Measurements from ENCODE around the gene MYO9A.
"Not testable (repeated sequence)": the region's sequence is repeated elsewhere in the genome, so short reads cannot be mapped to it uniquely, and the experiment has no call there.

MYO9A gene

GRCh38 chr15:72110355-72110754, 7.6 kb downstream of the MYO9A start:
- Histone ChIP-seq H3K4me2 (ENCODE audit: low read length) (no peak overlapping the region), H3K79me2 (ENCODE audit: control insufficient read depth, insufficient read depth, low read length) (no peaks in the 10 kb centered on the region), H3K9ac (ENCODE audit: low read length) (no peak overlapping the region), H2BK120ac (ENCODE audit: low read depth, low read length) (no peak overlapping the region), H3K4me3 (ENCODE audit: low read length) (no peak overlapping the region), H4K5ac (ENCODE audit: low read length) (no peak overlapping the region), H3K27me3 (ENCODE audit: insufficient read depth, low read length, poor library complexity) (no peaks in the 10 kb centered on the region), H2AK5ac (ENCODE audit: low read length) (no peak overlapping the region), H4K8ac (ENCODE audit: low read depth, low read length) (no peak overlapping the region), H3K18ac (ENCODE audit: low read length) (no peak overlapping the region), H3K4ac (ENCODE audit: low read depth, low read length) (no peak overlapping the region), H3K4me1 (ENCODE audit: control insufficient read depth, low read depth, low read length) (no peaks in the 10 kb centered on the region), H2BK15ac (replicated peaks; ENCODE audit: low read depth) (no peak overlapping the region), H3K56ac (ENCODE audit: low read length) (no peak overlapping the region), H3K36me3 (ENCODE audit: control insufficient read depth, insufficient read depth, low read length) (no peaks in the 10 kb centered on the region), H3K23ac (ENCODE audit: low read length) (no peak overlapping the region), H3K27ac (ENCODE audit: low read depth, low read length) (no peak overlapping the region), H3K79me1 (ENCODE audit: low read length) (peaks cover 3% of the 10 kb centered on the region), H2BK5ac (ENCODE audit: low read length) (no peak overlapping the region)
- WGBS (ENCODE audit: extremely low coverage, insufficient coverage, low lambda C conversion rate): no CpG with 5 or more reads among the region's 3 CpGs
- no peak for DNase-seq

GRCh38 chr15:72106068-72106467, 11.9 kb downstream of the MYO9A start:
- no peaks in the 10 kb centered on the region for H3K79me2 ChIP-seq (ENCODE audit: control insufficient read depth, insufficient read depth, low read length)
- no peaks in the 10 kb centered on the region for H3K27me3 ChIP-seq (ENCODE audit: insufficient read depth, low read length, poor library complexity)
- no peak overlapping the region for H3K23ac ChIP-seq (ENCODE audit: low read length)
- no peak for DNase-seq
- H4K5ac ChIP-seq (ENCODE audit: low read length): no peak overlapping the region
- H3K9ac ChIP-seq (ENCODE audit: low read length): no peak overlapping the region
- no peak overlapping the region for H3K56ac ChIP-seq (ENCODE audit: low read length)
- no peaks in the 10 kb centered on the region for H3K36me3 ChIP-seq (ENCODE audit: control insufficient read depth, insufficient read depth, low read length)
- H3K4me2 ChIP-seq (ENCODE audit: low read length): no peak overlapping the region
- WGBS (ENCODE audit: extremely low coverage, insufficient coverage, low lambda C conversion rate): 100% methylated on average over 1 of the region's 2 CpGs
- H3K18ac ChIP-seq (ENCODE audit: low read length): no peak overlapping the region
- no peak overlapping the region for H3K4me3 ChIP-seq (ENCODE audit: low read length)
- H2BK15ac ChIP-seq (replicated peaks; ENCODE audit: low read depth): no peak overlapping the region
- H3K4ac ChIP-seq (ENCODE audit: low read depth, low read length): no peak overlapping the region
- no peaks in the 10 kb centered on the region for H3K4me1 ChIP-seq (ENCODE audit: control insufficient read depth, low read depth, low read length)
- no peak overlapping the region for H2BK120ac ChIP-seq (ENCODE audit: low read depth, low read length)
- H2AK5ac ChIP-seq (ENCODE audit: low read length): no peak overlapping the region
- no peak overlapping the region for H3K27ac ChIP-seq (ENCODE audit: low read depth, low read length)
- no peak overlapping the region for H2BK5ac ChIP-seq (ENCODE audit: low read length)
- H3K79me1 ChIP-seq (ENCODE audit: low read length): no peaks in the 10 kb centered on the region
- no peak overlapping the region for H4K8ac ChIP-seq (ENCODE audit: low read depth, low read length)

GRCh38 chr15:72105111-72105510, 12.8 kb downstream of the MYO9A start:
- Histone ChIP-seq H3K56ac (ENCODE audit: low read length) (no peak overlapping the region), H4K5ac (ENCODE audit: low read length) (no peak overlapping the region), H3K27ac (ENCODE audit: low read depth, low read length) (no peak overlapping the region), H3K23ac (ENCODE audit: low read length) (no peak overlapping the region), H3K4me2 (ENCODE audit: low read length) (no peak overlapping the region), H3K4me3 (ENCODE audit: low read length) (no peak overlapping the region), H3K4ac (ENCODE audit: low read depth, low read length) (no peak overlapping the region), H3K79me1 (ENCODE audit: low read length) (no peaks in the 10 kb centered on the region), H3K18ac (ENCODE audit: low read length) (no peak overlapping the region), H3K79me2 (ENCODE audit: control insufficient read depth, insufficient read depth, low read length) (no peaks in the 10 kb centered on the region), H3K36me3 (ENCODE audit: control insufficient read depth, insufficient read depth, low read length) (no peaks in the 10 kb centered on the region), H3K27me3 (ENCODE audit: insufficient read depth, low read length, poor library complexity) (no peaks in the 10 kb centered on the region), H2AK5ac (ENCODE audit: low read length) (no peak overlapping the region), H2BK15ac (replicated peaks; ENCODE audit: low read depth) (no peak overlapping the region), H2BK5ac (ENCODE audit: low read length) (no peak overlapping the region), H3K9ac (ENCODE audit: low read length) (no peak overlapping the region), H3K4me1 (ENCODE audit: control insufficient read depth, low read depth, low read length) (no peaks in the 10 kb centered on the region), H2BK120ac (ENCODE audit: low read depth, low read length) (no peak overlapping the region), H4K8ac (ENCODE audit: low read depth, low read length) (no peak overlapping the region)
- no peak for DNase-seq
- WGBS (ENCODE audit: extremely low coverage, insufficient coverage, low lambda C conversion rate): no CpG with 5 or more reads among the region's 3 CpGs

GRCh38 chr15:72100551-72100950, 17.4 kb downstream of the MYO9A start:
- H3K23ac ChIP-seq (ENCODE audit: low read length); H2AK5ac ChIP-seq (ENCODE audit: low read length); H3K4me3 ChIP-seq (ENCODE audit: low read length); H3K79me2 ChIP-seq (ENCODE audit: control insufficient read depth, insufficient read depth, low read length); H4K5ac ChIP-seq (ENCODE audit: low read length); H3K27me3 ChIP-seq (ENCODE audit: insufficient read depth, low read length, poor library complexity); H3K56ac ChIP-seq (ENCODE audit: low read length); H2BK120ac ChIP-seq (ENCODE audit: low read depth, low read length); DNase-seq; H3K27ac ChIP-seq (ENCODE audit: low read depth, low read length); H3K4me1 ChIP-seq (ENCODE audit: control insufficient read depth, low read depth, low read length); H3K79me1 ChIP-seq (ENCODE audit: low read length); H2BK15ac ChIP-seq (replicated peaks; ENCODE audit: low read depth); H3K36me3 ChIP-seq (ENCODE audit: control insufficient read depth, insufficient read depth, low read length); H3K4me2 ChIP-seq (ENCODE audit: low read length); H4K8ac ChIP-seq (ENCODE audit: low read depth, low read length); H3K4ac ChIP-seq (ENCODE audit: low read depth, low read length); H3K18ac ChIP-seq (ENCODE audit: low read length); H3K9ac ChIP-seq (ENCODE audit: low read length); H2BK5ac ChIP-seq (ENCODE audit: low read length): not testable (repeated sequence)
- WGBS (ENCODE audit: extremely low coverage, insufficient coverage, low lambda C conversion rate): no CpG with 5 or more reads among the region's 33 CpGs

- no peak overlapping the region for H3K27ac ChIP-seq (ENCODE audit: low read depth, low read length)
- H3K4me1 ChIP-seq (ENCODE audit: control insufficient read depth, low read depth, low read length): no peaks in the 10 kb centered on the region
- no peak overlapping the region for H2AK5ac ChIP-seq (ENCODE audit: low read length)
- H3K18ac ChIP-seq (ENCODE audit: low read length): no peak overlapping the region
- WGBS (ENCODE audit: extremely low coverage, insufficient coverage, low lambda C conversion rate): no CpG with 5 or more reads among the region's 4 CpGs
- H3K56ac ChIP-seq (ENCODE audit: low read length): no peak overlapping the region
- H3K27me3 ChIP-seq (ENCODE audit: insufficient read depth, low read length, poor library complexity): no peaks in the 10 kb centered on the region
- H4K5ac ChIP-seq (ENCODE audit: low read length): no peak overlapping the region
- no peak overlapping the region for H3K4me2 ChIP-seq (ENCODE audit: low read length)
- no peak overlapping the region for H3K9ac ChIP-seq (ENCODE audit: low read length)
- H3K36me3 ChIP-seq (ENCODE audit: control insufficient read depth, insufficient read depth, low read length): no peaks in the 10 kb centered on the region
- no peak overlapping the region for H4K8ac ChIP-seq (ENCODE audit: low read depth, low read length)
- no peak overlapping the region for H2BK15ac ChIP-seq (replicated peaks; ENCODE audit: low read depth)
- H3K23ac ChIP-seq (ENCODE audit: low read length): no peak overlapping the region
- no peaks in the 10 kb centered on the region for H3K79me1 ChIP-seq (ENCODE audit: low read length)
- no peak overlapping the region for H3K4me3 ChIP-seq (ENCODE audit: low read length)
- no peaks in the 10 kb centered on the region for H3K79me2 ChIP-seq (ENCODE audit: control insufficient read depth, insufficient read depth, low read length)
- H3K4ac ChIP-seq (ENCODE audit: low read depth, low read length): no peak overlapping the region
- H2BK120ac ChIP-seq (ENCODE audit: low read depth, low read length): no peak overlapping the region
- no peak overlapping the region for H2BK5ac ChIP-seq (ENCODE audit: low read length)
- DNase-seq: no peak
Observed at GRCh38 chr15:72099155-72099554, 18.8 kb downstream of the MYO9A start.

- no peak overlapping the region for H3K9ac ChIP-seq (ENCODE audit: low read length)
- no peak overlapping the region for H3K4me3 ChIP-seq (ENCODE audit: low read length)
- H3K4me2 ChIP-seq (ENCODE audit: low read length): no peak overlapping the region
- no peak for DNase-seq
- no peak overlapping the region for H2BK15ac ChIP-seq (replicated peaks; ENCODE audit: low read depth)
- no peak overlapping the region for H2BK120ac ChIP-seq (ENCODE audit: low read depth, low read length)
- H3K79me1 ChIP-seq (ENCODE audit: low read length): no peaks in the 10 kb centered on the region
- no peak overlapping the region for H3K56ac ChIP-seq (ENCODE audit: low read length)
- H3K4me1 ChIP-seq (ENCODE audit: control insufficient read depth, low read depth, low read length): no peaks in the 10 kb centered on the region
- H3K23ac ChIP-seq (ENCODE audit: low read length): no peak overlapping the region
- H3K79me2 ChIP-seq (ENCODE audit: control insufficient read depth, insufficient read depth, low read length): no peaks in the 10 kb centered on the region
- H2BK5ac ChIP-seq (ENCODE audit: low read length): no peak overlapping the region
- no peak overlapping the region for H2AK5ac ChIP-seq (ENCODE audit: low read length)
- H3K27me3 ChIP-seq (ENCODE audit: insufficient read depth, low read length, poor library complexity): no peaks in the 10 kb centered on the region
- H4K8ac ChIP-seq (ENCODE audit: low read depth, low read length): no peak overlapping the region
- no peak overlapping the region for H3K27ac ChIP-seq (ENCODE audit: low read depth, low read length)
- H3K4ac ChIP-seq (ENCODE audit: low read depth, low read length): no peak overlapping the region
- no peak overlapping the region for H3K18ac ChIP-seq (ENCODE audit: low read length)
- no peak overlapping the region for H4K5ac ChIP-seq (ENCODE audit: low read length)
- no peaks in the 10 kb centered on the region for H3K36me3 ChIP-seq (ENCODE audit: control insufficient read depth, insufficient read depth, low read length)
Observed at GRCh38 chr15:72098040-72098439, 19.9 kb downstream of the MYO9A start.

Data from mesendoderm (in vitro differentiated cells).